PFSK-1 (cell line): ENCODE results near the gene ALKBH5.

Experiments used
- FOXP2 ChIP-seq: optimal IDR thresholded peaks from 2 replicates; pipeline ENCODE3; 2011; ENCODE audit warnings: borderline replicate concordance, control low read depth, inconsistent platforms; ENCODE audit not compliant: insufficient read depth; ENCODE audit errors: extremely low read length, extremely low read depth
- POLR2AphosphoS5 ChIP-seq: IDR thresholded peaks from 2 replicates; pipeline ENCODE4 v1.6.1; 2012; ENCODE audit warnings: low read depth, mild to moderate bottlenecking, control low read depth, low read length, moderate library complexity
- SIN3A ChIP-seq: IDR thresholded peaks from 2 replicates; pipeline ENCODE4 v1.6.1; 2012; ENCODE audit warnings: mild to moderate bottlenecking, low read length, moderate library complexity, borderline replicate concordance; ENCODE audit not compliant: insufficient read depth
- TAF1 ChIP-seq: IDR thresholded peaks from 2 replicates; pipeline ENCODE4 v1.6.1; 2012; ENCODE audit warnings: low read length, control low read depth, borderline replicate concordance; ENCODE audit not compliant: insufficient read depth
- TF ChIP-seq, protein P1 (sequence below), 2 experiments: IDR thresholded peaks; 2 replicates each; pipeline versions ENCODE4 v1.6.1 to v1.8.0; 2011 to 2012; ENCODE audit warnings: low read depth in 2 of 2, low read length in 2 of 2, control low read depth in 1 of 2, inconsistent platforms in 1 of 2, mild to moderate bottlenecking in 1 of 2, moderate library complexity in 1 of 2; ENCODE audit not compliant: insufficient read depth in 1 of 2

ALKBH5 gene

GRCh38 chr17:18253947-18254821 lies 70.6 kb downstream of the ALKBH5 start:
- TF ChIP-seq FOXP2 (no peak), TAF1 (no peak), SIN3A (no peak), POLR2AphosphoS5 (no peak)
- TF ChIP-seq, protein P1, sequence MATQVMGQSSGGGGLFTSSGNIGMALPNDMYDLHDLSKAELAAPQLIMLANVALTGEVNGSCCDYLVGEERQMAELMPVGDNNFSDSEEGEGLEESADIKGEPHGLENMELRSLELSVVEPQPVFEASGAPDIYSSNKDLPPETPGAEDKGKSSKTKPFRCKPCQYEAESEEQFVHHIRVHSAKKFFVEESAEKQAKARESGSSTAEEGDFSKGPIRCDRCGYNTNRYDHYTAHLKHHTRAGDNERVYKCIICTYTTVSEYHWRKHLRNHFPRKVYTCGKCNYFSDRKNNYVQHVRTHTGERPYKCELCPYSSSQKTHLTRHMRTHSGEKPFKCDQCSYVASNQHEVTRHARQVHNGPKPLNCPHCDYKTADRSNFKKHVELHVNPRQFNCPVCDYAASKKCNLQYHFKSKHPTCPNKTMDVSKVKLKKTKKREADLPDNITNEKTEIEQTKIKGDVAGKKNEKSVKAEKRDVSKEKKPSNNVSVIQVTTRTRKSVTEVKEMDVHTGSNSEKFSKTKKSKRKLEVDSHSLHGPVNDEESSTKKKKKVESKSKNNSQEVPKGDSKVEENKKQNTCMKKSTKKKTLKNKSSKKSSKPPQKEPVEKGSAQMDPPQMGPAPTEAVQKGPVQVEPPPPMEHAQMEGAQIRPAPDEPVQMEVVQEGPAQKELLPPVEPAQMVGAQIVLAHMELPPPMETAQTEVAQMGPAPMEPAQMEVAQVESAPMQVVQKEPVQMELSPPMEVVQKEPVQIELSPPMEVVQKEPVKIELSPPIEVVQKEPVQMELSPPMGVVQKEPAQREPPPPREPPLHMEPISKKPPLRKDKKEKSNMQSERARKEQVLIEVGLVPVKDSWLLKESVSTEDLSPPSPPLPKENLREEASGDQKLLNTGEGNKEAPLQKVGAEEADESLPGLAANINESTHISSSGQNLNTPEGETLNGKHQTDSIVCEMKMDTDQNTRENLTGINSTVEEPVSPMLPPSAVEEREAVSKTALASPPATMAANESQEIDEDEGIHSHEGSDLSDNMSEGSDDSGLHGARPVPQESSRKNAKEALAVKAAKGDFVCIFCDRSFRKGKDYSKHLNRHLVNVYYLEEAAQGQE (IDR thresholded peaks at IDR 0.05; ENCODE audit: insufficient read depth in 1 of 2, low read depth in 2 of 2, low read length in 2 of 2): no peak

DNA sequence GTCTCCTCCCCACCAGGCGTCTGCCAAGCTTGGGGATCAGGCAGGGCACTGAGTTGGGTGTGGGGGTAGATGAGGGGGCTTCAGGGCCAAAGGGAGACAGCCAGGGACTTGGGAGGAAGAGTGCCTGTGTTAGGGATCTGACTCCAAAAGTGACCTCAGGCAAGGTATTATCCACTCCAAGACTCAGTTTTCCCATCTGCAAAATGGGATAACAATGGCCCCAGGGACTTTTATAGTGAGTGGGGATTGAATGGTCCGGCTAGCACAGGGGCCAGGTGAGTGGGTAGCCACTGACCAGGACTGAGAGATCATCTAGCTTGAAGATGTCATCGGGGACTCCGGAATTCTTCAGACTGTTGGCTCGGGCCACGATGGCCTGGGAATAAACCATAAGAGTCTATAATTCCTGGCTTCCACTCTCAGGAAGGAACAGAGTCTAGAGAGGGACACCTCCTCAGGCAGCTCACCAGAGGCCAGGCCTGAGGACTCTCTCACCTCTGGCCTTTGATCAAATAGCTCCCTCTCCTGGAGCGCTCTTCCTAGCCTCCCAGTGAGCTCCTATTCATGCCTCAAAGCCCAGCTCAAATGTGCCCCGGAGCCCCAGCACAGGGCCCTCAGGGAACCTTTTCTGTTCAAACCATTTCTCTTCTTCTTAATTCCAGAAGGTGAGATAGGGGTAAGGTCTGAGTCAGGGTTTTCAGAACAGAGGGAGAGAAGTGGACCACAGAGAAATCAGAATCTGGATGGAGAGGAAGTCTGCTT lies 71.4 kb downstream of the ALKBH5 start:
- TF ChIP-seq, protein P1 (IDR thresholded peaks at IDR 0.05; ENCODE audit: insufficient read depth in 1 of 2, low read depth in 2 of 2, low read length in 2 of 2): no peak
- TF ChIP-seq FOXP2: no peak
- TF ChIP-seq TAF1: no peak
- no peak for TF ChIP-seq POLR2AphosphoS5
- TF ChIP-seq SIN3A: no peak

GRCh38 chr17:18256351-18256750 lies 72.7 kb downstream of the ALKBH5 start:
- TF ChIP-seq TAF1 (no peak), POLR2AphosphoS5 (no peak)
- TF ChIP-seq, protein P1 (IDR thresholded peaks at IDR 0.05; ENCODE audit: insufficient read depth in 1 of 2, low read depth in 2 of 2, low read length in 2 of 2): 0 out of 4 replicates have a peak, but pooled peaks have one; percentile 31 to 56

- TF ChIP-seq, protein P1 (IDR thresholded peaks at IDR 0.05; ENCODE audit: insufficient read depth in 1 of 2, low read depth in 2 of 2, low read length in 2 of 2): no peak
- TF ChIP-seq FOXP2 (no peak), SIN3A (no peak), POLR2AphosphoS5 (no peak), TAF1 (no peak)
These were observed 73.1 kb downstream of the ALKBH5 start for GRCh38 chr17:18256776-18257175.
